ENCODE results near the gene OR10T2.

GRCh38 chr1:158393476-158393875 lies 5.8 kb downstream of the OR10T2 start:
- TF ChIP-seq YY1 (IDR thresholded peaks at IDR 0.05; ENCODE audit: insufficient read depth, insufficient read length) (no peak), SUZ12 (IDR thresholded peaks at IDR 0.05; ENCODE audit: extremely low read depth, insufficient read depth, insufficient read length) (no peak), ZNF274 (IDR thresholded peaks at IDR 0.05; ENCODE audit: low read depth, low read length) (no peak)
